ENCODE measurements around the gene FKBP3. TPM values are rescaled to one million over a fixed set of nuclear protein-coding genes. Genes with fewer than 3 reads are reported as not detected.

Gene FKBP3
- total and polyA plus RNA-seq, 2 of the 8 experiments (the other 6 are each of a cell fraction or from before 2014, with no cell fraction given): 36.0 to 149 TPM

DNA sequence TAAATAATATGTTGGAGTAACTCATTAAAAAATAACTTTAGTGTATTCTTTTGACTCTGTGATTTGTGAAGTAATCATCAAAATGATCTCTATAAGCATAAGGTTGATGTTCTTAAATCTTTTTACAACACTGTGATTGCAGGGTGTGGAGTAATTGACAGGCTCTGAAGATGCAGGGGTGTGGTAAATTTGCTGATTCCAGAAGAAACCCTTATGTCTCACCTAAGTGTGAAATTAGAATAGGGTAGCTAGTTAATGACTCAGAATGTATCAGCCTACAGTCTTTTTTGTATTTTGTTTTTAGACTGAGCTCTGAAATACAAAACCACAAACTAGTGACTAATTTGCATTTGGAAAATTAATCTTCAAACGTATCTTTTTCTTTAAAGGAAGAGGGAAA lies 44.5 kb downstream of the FKBP3 start:
- no peak overlapping the region for H3K56ac ChIP-seq (replicated peaks; ENCODE audit: insufficient read length, low read depth, low read length)
- FAIRE-seq (no peak), DNase-seq (ENCODE audit: low read depth in 1 of 2, low spot score in 2 of 2) (no peak)
- peaks cover 3% of the 10 kb centered on the region; the same call in 1 of the 2 replicates for H3K23me2 ChIP-seq (ENCODE audit: low read depth, low read length)
- no peaks in the 10 kb centered on the region for H3K27me3 ChIP-seq (replicated peaks in 1 of 4; ENCODE audit: control insufficient read depth in 3 of 4, extremely low read depth in 1 of 4, insufficient read depth in 3 of 4, low read length in 3 of 4)
- H2BK5ac ChIP-seq (ENCODE audit: low read depth, low read length): no peak overlapping the region
- H2BK15ac ChIP-seq (ENCODE audit: low read length): no peak overlapping the region
- no peak overlapping the region for H3K23ac ChIP-seq (ENCODE audit: insufficient read length)
- ChIA-PET POLR2A (ENCODE audit: partially characterized antibody) (interaction anchor here (1.0 kb wide), 1 partner anchor 27 kb away, joined by 4 read pairs; no protein-coding TSS in a partner anchor), CTCF (ENCODE audit: partially characterized antibody) (interaction anchor here (1.3 to 1.5 kb wide), 2 partner anchors 9 to 18 kb away, joined by 3 to 5 read pairs; no protein-coding TSS in a partner anchor)
- H4K8ac ChIP-seq (ENCODE audit: extremely low read depth, insufficient read depth, low read length): no peak overlapping the region
- H4K5ac ChIP-seq (ENCODE audit: insufficient read length, low read depth, low read length): no peak overlapping the region
- no peak overlapping the region for H2BK20ac ChIP-seq (ENCODE audit: low read length)
- H3K14ac ChIP-seq (ENCODE audit: insufficient read length): no peak overlapping the region
- no peak overlapping the region for H3K4me3 ChIP-seq (ENCODE audit: extremely low read depth in 1 of 4, insufficient read depth in 2 of 4, low read depth in 3 of 4, low read length in 4 of 4)
- H3K4ac ChIP-seq (replicated peaks; ENCODE audit: insufficient read length, low read depth, low read length): no peak overlapping the region
- no peak overlapping the region for H2BK120ac ChIP-seq (replicated peaks; ENCODE audit: low read depth, low read length)
- WGBS, 2 experiments (ENCODE audit: extremely low coverage in 1 of 2, insufficient coverage in 1 of 2, insufficient read length in 1 of 2, insufficient replicate concordance in 2 of 2, low coverage in 1 of 2, low lambda C conversion rate in 2 of 2, missing lambda C conversion rate in 1 of 2): 83% methylated on average over 1 of the region's 1 CpG; no CpG with 5 or more reads in 1 of the 2 experiments
- H3K9ac ChIP-seq (replicated peaks in 1 of 4; ENCODE audit: extremely low read depth in 1 of 4, low read depth in 3 of 4, low read length in 3 of 4): no peak overlapping the region
- H2BK12ac ChIP-seq (ENCODE audit: low read depth, low read length): no peak overlapping the region
- no peak overlapping the region for H3K18ac ChIP-seq (ENCODE audit: extremely low read depth, low read length)
- H2AFZ ChIP-seq (ENCODE audit: low read length): no peak overlapping the region
- H3K79me2 ChIP-seq (ENCODE audit: control insufficient read depth in 1 of 2, insufficient read depth in 2 of 2, low read length in 2 of 2): peaks cover 28 to 95% of the 10 kb centered on the region in 2 experiments
- H4K20me1 ChIP-seq (replicated peaks in 1 of 2; ENCODE audit: control insufficient read depth in 1 of 2, insufficient read depth in 2 of 2, low read length in 2 of 2): peaks cover 7 to 14% of the 10 kb centered on the region in 2 experiments
- no peak overlapping the region for H4K91ac ChIP-seq (replicated peaks; ENCODE audit: insufficient read length, low read length)
- no peak overlapping the region for H3K4me2 ChIP-seq (ENCODE audit: insufficient read depth in 1 of 2, low read depth in 2 of 2, low read length in 2 of 2)
- no peak overlapping the region for H2AK5ac ChIP-seq (ENCODE audit: low read depth, low read length)
- H3K79me1 ChIP-seq (ENCODE audit: low read depth, low read length): no peaks in the 10 kb centered on the region; the same call in 1 of the 2 replicates
- H3K9me3 ChIP-seq (ENCODE audit: insufficient read depth in 2 of 2, low read depth in 1 of 2, low read length in 1 of 2): no peaks in the 10 kb centered on the region
- H3K27ac ChIP-seq (ENCODE audit: low read depth, low read length): no peak overlapping the region
- no peaks in the 10 kb centered on the region; a peak in 1 of 8 replicates for H3K36me3 ChIP-seq (ENCODE audit: control insufficient read depth in 2 of 4, insufficient read depth in 4 of 4, low read length in 3 of 4)
- 0 out of 7 replicates have a peak, but pooled peaks cover 0 to 2% (median 0%) of the 10 kb centered on the region in 4 experiments for H3K4me1 ChIP-seq (replicated peaks in 1 of 4; ENCODE audit: control insufficient read depth in 3 of 4, insufficient read depth in 4 of 4, low read length in 3 of 4)
- no peak for TF ChIP-seq HDAC6 (IDR thresholded peaks at IDR 0.05; ENCODE audit: low read depth, low read length)
- TF ChIP-seq POLR2A (IDR thresholded peaks at IDR 0.05; ENCODE audit: control extremely low read depth in 1 of 2, low read depth in 2 of 2, low read length in 2 of 2): no peak
- no peak for TF ChIP-seq CBX8 (IDR thresholded peaks at IDR 0.05; ENCODE audit: borderline replicate concordance, low read depth, low read length)
- TF ChIP-seq, protein P1, sequence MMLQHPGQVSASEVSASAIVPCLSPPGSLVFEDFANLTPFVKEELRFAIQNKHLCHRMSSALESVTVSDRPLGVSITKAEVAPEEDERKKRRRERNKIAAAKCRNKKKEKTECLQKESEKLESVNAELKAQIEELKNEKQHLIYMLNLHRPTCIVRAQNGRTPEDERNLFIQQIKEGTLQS (IDR thresholded peaks at IDR 0.05; ENCODE audit: insufficient read depth, low read depth, low read length): no peak
- no peak for TF ChIP-seq YY1 (IDR thresholded peaks at IDR 0.05; ENCODE audit: low read depth, low read length)

All from H1 (cell line).